HG03378 (cell line): ENCODE results near the gene DNAAF8.
"Not testable (repeated sequence)": the region's sequence is repeated elsewhere in the genome, so short reads cannot be mapped to it uniquely, and the experiment has no call there.

Source experiments
- ATAC-seq: cut with Tn5 transposase; IDR thresholded peaks from one replicate; pipeline ENCODE4 v1.9.1; 2021; ENCODE audit warnings: mild to moderate bottlenecking, moderate library complexity; ENCODE audit not compliant: unreplicated experiment

DNAAF8 gene

DNA sequence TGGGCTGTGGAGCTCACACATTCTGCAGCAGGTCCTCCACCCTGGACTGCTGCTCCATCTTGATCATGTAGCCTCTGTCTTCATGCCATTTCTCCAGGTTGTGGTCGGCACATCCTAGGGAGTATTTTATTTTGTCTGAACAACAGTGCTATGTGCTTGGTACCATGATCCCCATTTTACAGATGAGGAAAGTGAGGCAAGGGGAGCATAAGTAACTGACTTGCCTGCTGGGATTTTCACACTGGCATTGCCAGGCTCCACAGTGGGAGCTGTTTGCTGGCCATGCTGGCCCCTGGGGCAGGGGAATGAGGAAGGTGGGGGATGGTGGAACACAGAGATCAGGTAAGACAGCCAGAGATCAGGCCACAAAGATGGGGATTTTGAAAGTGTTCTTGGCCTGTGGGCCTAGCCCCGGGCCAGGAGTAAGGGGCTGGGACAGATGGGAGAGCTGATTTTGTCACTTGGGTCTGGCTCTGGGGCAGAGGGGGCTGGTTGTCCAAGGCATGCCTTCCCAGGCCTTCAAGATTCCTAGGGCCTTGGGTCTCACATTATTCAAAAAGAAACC lies 41.9 kb downstream of the DNAAF8 start:
- ATAC-seq = no peak

DNA sequence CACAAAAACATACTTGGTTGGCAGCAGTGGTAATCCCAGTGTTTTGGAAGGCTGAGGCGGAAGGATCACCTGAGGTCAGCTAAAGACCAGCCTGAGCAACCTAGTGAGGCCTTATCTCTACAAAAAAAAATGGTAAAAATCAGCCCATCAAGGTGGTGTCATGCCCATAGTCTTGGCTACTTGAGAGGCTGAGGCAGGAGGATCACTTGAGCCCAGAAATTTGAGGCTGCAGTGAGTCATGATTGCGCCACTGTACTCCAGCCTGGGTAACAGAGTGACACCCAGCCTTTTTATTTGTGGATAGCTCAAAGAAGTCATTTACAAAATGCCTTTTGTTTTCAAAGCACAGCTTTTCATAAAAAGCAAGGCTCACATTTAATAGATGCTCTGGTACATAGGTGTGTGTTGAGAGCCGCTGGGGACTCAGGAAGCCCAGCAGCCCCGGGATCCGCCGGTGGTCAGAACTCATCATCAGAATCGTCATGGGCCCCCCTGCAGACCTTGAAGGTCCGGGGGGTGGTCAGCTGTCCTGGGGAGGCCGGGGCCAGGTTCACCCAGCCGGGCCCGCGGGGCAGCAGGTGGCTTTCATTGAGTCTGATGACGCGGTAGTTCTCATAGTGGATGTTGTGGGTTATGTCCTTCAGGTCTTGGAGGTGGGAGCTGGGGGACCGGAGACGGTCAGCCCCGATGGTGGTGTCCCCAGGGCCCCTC lies 43.2 kb downstream of the DNAAF8 start:
- no peak for ATAC-seq

GRCh38 chr16:4778050-4778392 lies 43.7 kb downstream of the DNAAF8 start:
- no peak for ATAC-seq

DNA sequence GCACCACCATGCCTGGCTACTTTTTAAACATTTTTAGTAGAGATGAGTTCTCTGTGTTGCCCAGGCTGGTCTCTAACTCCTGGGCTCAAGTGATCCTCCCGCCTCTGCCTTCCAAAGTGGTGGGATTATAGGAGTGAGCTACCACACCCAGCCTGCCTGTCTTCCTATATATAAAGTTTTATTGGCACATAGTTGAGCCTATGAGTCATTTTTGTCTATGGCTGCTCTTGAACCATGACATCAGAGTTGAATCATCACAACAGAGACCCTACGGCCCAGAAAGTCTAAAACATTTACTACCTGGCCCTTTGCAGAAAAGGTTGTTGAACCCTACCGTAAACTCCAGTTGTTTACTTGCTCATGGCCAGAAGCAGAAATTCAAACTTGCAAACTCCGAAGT lies 45.9 kb downstream of the DNAAF8 start:
- no peak for ATAC-seq

GRCh38 chr16:4783251-4783950 lies 49.1 kb downstream of the DNAAF8 start:
- ATAC-seq = no peak

DNA sequence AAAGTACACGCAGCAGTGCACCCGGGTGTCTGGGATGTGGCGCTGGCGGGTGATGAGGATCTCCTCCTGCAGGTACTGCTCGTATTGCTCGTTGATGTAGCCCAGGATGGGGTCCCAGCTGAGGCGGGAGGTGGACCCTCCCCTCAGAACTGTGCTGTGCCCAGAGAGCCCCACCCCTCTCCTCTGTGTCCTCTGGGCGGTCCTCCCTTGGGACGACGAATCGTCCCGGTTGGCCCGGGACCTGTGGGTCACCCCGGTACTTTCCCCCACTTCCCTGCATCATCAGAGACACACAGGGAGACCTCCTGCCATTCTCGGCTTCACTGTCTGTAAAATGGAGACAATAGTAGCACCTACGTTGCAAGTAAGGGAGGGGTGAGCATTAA lies 49.6 kb downstream of the DNAAF8 start:
- no peak for ATAC-seq

- ATAC-seq = not testable (repeated sequence)
Observed at GRCh38 chr16:4784444-4784987, 50.2 kb downstream of the DNAAF8 start.

GRCh38 chr16:4785758-4786433 lies 51.6 kb downstream of the DNAAF8 start:
- ATAC-seq = no peak

- ATAC-seq = no peak
Observed at GRCh38 chr16:4787068-4787467, 52.7 kb downstream of the DNAAF8 start.

GRCh38 chr16:4787627-4788482 lies 53.5 kb downstream of the DNAAF8 start, which contains the start of gene SEPTIN12:
Gene SEPTIN12 (minus strand): TSS chr16:4788345. CDS start chr16:4787645, 700 bp downstream.
- ATAC-seq = no peak

GRCh38 chr16:4788489-4788889 lies 54.2 kb downstream of the DNAAF8 start:
- no peak for ATAC-seq

GRCh38 chr16:4788910-4789309 lies 54.6 kb downstream of the DNAAF8 start:
- no peak for ATAC-seq

DNA sequence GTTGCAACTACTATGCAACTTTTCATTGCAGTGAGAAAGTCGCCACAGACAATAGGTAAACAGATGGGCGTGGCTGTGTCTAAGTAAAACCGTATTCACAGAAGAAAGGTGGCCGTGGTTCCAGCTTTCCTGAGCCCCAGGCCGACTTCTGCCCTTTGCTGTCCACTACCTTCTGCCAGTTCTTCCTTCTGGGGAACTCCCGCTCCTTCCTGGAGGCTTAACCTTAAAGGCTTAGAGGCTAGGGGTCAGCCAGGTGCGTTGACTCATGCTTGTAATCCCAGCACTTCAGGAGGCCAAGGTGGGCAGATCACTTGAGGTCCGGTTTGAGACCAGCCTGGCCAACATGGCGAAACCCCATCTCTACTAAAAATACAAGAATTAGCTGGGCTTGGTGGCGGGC lies 55.9 kb downstream of the DNAAF8 start:
- ATAC-seq = no peak

GRCh38 chr16:4790871-4791270 lies 56.5 kb downstream of the DNAAF8 start:
- no peak for ATAC-seq

GRCh38 chr16:4792951-4793513 lies 58.7 kb downstream of the DNAAF8 start:
- no peak for ATAC-seq

DNA sequence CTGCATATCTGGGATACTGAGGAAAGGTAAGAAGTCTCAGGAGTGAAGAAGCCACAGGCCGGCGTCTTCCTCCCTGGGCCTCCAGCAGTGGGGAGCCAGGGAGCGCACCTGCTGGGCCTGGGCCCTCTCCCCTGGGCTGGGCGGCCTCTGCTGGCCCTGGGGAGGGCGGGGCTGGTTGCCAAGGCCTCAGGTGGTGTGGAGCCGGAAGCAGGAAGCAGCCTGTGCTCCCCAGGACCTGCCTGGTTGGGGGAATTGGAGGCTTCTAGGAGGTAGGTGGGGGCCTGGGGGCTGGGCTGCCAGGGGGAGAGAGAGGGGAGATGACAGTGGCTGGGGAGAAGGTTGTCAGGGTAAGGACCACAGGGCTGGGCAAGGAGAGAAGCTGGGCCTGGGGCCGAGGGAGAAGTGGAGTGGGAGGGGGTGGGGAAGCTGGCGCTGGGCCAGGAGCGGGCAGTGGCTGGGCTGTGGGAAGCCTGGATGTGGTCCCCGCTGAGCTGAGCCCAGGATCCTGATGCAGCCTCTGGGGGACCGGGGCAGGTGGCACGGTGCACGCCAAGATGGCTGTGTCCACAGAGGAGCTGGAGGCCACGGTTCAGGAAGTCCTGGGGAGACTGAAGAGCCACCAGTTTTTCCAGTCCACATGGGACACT lies 61.0 kb downstream of the DNAAF8 start, which contains the start of gene SMIM22:
Gene SMIM22, plus strand, starts transcription at position 189 of the 647 bp plus-strand sequence. Its CDS starts 366 bp downstream, at position 555.
- ATAC-seq = no peak

DNA sequence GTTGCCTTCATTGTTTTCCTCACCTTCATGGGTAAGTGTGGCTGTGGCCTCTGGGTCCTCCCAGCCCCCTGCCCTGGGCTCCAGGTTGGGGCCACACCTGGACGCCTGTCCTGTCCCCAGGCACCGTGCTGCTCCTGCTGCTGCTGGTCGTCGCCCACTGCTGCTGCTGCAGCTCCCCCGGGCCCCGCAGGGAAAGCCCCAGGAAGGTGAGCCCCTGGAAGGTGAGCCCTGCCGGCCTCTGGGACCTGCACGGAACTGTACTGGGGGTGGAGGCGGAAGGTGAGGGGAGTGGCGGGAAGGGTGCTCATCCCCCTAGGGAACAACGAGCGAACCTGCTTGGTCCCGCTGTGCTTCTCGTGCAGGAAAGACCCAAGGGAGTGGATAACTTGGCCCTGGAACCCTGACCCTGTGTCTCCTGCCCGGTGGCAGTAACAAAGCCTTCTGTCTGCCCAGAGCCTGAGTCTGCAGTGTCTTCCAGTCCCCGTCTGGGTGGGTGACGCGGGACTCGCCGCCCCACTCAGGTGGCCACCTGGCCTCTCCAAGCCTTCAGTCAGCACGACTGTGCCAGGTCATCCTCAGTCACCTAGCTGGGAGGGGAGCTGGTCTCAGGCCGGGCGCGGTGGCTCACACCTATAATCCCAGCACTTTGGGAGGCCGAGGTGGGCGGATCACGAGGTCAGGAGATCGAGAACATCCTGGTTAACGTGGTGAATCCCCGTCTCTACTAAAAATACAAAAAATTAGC lies 61.7 kb downstream of the DNAAF8 start:
- ATAC-seq = no peak

DNA sequence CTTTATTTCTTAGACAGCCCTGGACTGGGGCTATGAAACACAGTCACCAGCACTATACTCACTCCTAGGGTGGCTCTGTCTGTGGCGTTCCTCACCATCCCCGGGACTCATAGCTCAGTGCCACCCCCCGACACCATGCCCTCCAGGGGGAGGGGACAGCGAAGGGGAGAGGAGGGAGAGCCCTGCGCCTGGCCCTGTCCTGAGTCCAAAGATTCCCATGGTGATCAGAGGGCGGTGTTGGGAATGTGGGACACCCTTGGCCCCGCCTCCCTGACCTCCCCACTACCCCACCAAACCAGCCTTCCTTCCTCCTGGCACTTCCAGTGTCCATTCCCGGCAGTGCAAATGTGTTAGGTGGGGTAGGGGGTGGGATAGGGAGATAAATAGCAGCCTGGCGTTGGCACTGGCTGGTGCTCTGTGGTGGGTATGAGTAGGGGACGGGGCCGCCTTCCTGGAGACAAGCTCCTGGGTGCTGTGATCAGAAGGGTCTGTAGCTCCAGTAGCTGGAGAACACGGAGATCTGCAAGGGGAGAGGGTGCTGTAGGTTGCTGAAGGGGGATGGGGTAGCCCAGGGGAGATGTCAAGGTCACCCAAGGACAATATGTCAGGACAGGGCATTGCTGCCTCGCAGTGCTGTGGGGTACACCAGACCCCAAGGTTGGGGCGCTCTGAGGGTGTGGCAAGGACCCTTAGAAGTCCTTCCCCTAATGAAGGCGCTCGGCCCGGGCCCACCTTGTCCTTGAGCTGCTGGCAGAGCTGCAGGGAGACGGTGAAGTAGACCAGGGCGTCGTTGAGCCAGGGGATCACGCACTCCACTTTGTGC lies 62.9 kb downstream of the DNAAF8 start:
- ATAC-seq = no peak
